Activated naive CD4-positive, alpha-beta T cell treated with anti-CD3 and anti-CD28 coated beads, Interleukin-2, amount 10 ng/mL, durations not matched to agents 5 hours and 36 hours (primary cell): ENCODE results near the gene PGAM1. TPM values are rescaled to one million over a fixed set of nuclear protein-coding genes. Genes with fewer than 3 reads are reported as not detected.

Experiments
- total RNA-seq, 2 experiments: library from RNA; stranded (reverse); gene quantifications; one replicate each; pipeline ENCODE4 v1.2.3, GENCODE V29; 2021

Gene PGAM1
- 100 to 1,000 TPM; 303 to 312 TPM for total RNA-seq

DNA sequence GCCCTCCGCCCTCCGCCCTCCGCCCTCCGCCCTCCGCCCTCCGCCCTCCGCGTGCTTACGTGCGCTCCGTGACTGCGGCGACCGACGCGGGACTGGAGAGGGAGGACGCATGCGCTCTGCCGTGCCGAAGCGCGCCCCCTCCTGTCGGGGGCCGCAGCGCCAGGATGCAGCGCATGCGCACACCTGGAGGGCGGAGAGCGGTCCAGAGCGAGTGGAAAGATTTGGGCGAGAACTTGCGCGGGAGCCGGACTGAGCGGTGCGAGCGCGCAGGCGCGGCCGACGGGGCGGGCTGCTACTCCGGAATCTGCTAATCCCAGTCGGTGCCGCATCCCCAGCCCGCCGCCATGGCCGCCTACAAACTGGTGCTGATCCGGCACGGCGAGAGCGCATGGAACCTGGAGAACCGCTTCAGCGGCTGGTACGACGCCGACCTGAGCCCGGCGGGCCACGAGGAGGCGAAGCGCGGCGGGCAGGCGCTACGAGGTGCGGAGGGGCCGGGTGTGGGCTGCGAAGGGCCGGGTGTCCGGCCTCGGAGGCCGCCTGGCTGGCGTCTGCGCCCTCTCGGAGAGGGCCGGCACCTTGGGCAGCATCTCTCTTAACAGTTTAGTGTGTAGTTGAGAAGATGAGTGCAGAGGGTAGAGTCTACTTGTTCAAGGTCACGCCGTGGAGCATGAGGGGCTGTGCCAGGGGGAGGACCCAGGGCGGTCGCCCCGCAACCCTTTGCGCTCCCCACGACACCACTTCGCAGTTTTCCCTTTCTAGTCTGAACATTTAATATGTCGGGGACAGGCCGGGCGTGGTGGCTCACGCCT is at the start of gene PGAM1:
PGAM1 (plus strand) TSS at position 228 of the 812 bp plus-strand sequence; CDS start at position 345, 117 bp downstream.

DNA sequence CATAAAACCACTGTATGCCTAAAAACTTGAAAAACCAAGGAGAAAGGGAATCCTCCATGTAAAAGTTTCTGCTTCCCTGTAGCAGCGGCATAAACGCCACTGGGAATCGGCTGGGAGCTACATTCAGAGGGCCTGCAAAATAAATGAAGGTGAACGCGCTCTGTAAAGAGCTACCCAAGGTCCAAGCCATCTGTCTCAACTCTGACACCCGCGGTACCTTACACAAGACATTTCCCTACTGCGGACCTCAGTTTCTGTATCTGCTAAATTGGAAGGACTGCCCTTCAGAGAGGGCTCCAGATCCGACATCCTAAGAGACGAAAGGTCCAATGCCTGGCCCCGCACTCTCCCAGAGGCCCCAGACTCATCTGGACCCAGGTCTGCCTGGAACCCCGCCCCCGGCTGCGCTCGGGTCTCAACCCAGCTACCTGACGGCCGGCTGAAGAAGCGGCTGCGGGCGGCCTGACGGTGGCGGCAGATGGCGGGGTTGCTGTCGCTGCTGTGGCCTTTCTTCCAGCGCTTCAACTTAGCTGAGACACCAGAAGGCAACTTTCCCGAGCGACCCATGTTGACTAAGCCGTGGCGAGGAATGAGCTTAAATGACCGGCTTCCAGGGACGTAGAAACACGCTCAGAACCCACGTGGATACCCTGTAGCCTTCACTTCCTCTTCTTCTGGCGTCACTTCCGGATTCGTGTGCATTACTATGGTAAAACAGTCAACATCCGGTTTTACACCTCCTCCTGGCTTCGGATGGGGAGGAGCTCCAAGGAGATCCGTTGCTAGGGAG is 25.1 kb upstream of the PGAM1 start, which contains the start of gene RRP12:
RRP12 (minus strand) TSS at position 676 of the 790 bp plus-strand sequence; CDS start at position 567, 109 bp downstream.

DNA sequence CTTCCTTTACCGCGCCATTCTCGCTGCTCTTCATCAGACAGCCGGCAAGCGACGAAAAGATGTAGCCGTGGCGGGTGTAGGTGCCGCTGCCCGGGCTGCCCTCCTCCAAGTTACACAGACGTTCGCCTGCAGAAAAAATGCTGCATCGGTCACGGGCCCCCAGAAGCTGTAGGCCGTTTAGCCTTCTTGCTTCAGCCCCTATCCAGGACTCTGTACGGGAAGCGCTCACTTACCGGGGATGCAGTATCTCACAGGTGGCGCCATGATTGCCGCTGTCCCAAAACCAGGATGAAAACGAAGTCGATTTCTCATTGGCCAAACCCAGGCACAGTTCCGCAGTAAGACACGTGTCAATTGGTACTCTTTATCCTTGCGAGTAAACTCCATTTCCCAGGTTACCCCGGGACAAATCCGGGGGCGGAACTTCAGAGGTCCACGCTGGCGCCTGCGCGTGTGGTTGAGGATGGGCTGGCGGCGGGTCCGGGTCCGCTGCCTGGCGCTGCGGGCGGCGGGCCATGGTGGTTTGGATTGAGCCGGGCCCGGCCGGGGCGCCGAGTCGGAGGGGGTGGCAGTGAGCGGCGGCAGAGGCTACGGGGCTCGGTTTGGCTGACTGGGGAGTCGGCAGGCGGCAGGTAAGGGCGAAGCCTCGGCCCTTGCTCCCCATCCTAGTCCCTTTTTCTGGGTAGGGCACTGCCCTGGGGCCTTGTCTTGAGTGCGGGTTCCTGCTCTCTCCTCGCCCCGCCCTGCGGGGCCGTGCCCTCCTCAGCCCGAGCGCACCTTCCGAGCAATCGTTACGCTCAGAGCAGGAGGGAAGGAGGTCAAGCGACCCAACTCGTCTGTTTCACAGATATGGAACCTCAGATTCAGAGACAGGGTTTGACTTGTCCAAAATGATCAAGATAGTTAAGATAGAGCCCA is 20.0 kb downstream of the PGAM1 start, which contains the start of the genes EXOSC1 and ZDHHC16:
EXOSC1 (minus strand) TSS at position 285 of the 918 bp plus-strand sequence; CDS start at position 264, 21 bp downstream.
ZDHHC16 (plus strand) TSS at position 454 of the 918 bp plus-strand sequence. CDS start 5,501 bp downstream, outside the sequence.

Other genes with a start within 250 kb of the PGAM1 start
- under 1 TPM; 0.22 to 0.25 TPM for gene SLIT1, start 240.2 kb upstream of the PGAM1 start, total RNA-seq
- 10 to 100 TPM; 35.1 to 40.5 TPM for gene ARHGAP19, start 133.6 kb upstream of the PGAM1 start, total RNA-seq
- gene FRAT1, start 106.9 kb upstream of the PGAM1 start, total RNA-seq: 1 to 10 TPM; 8.6 to 8.7 TPM
- 10 to 100 TPM; 12.3 to 12.8 TPM for gene FRAT2, start 91.5 kb upstream of the PGAM1 start, total RNA-seq
- 10 to 100 TPM; 17.8 to 22.2 TPM for gene RRP12, start 24.9 kb upstream of the PGAM1 start, total RNA-seq
- gene EXOSC1, start 19.8 kb downstream of the PGAM1 start, total RNA-seq: 10 to 100 TPM; 44.1 to 45.6 TPM
- 10 to 100 TPM; 33.1 to 36.8 TPM for gene ZDHHC16, start 20.0 kb downstream of the PGAM1 start, total RNA-seq
- 10 to 100 TPM; 72.8 to 74.3 TPM for gene MMS19, start 72.2 kb downstream of the PGAM1 start, total RNA-seq
- gene UBTD1, start 72.7 kb downstream of the PGAM1 start, total RNA-seq: 1 to 10 TPM; 1.1 to 1.4 TPM
- gene ANKRD2, start 146.6 kb downstream of the PGAM1 start, total RNA-seq: not detected
- gene HOGA1, start 158.2 kb downstream of the PGAM1 start, total RNA-seq: not detected
- gene C10orf62, start 163.5 kb downstream of the PGAM1 start, total RNA-seq: not detected
- gene MORN4, start 207.3 kb downstream of the PGAM1 start, total RNA-seq: 1 to 10 TPM; 1.3 to 1.5 TPM
- 1 to 10 TPM; 8.9 to 9.4 TPM for gene PI4K2A, start 214.5 kb downstream of the PGAM1 start, total RNA-seq